Testis (tissue), 2 donors: ENCODE data around the gene CYP2C19.

Experiments
- CTCF ChIP-seq, 3 experiments: fragments of 450-650 bp in 2 of 3; fragments of 200-600 bp in 1 of 3; sonication (generic) in 1 of 3; IDR thresholded peaks; one replicate each; pipeline ENCODE4 v1.5.1; 2016 to 2019; ENCODE audit warnings: antibody characterized with exemption in 3 of 3, mild to moderate bottlenecking in 2 of 3, moderate library complexity in 1 of 3
- POLR2A ChIP-seq: fragments of 450-650 bp; IDR thresholded peaks from one replicate; pipeline ENCODE4 v1.6.1; 2017; ENCODE audit warnings: antibody characterized with exemption, mild to moderate bottlenecking, moderate library complexity

GRCh38 chr10:94878649-94879048 is 116.2 kb downstream of the CYP2C19 start:
- TF ChIP-seq CTCF (IDR thresholded peaks at IDR 0.05) = no peak
- no peak for TF ChIP-seq POLR2A
